GM12878 (cell line): ENCODE data around the gene RARS2. TPM values are rescaled to one million over a fixed set of nuclear protein-coding genes. Genes with fewer than 3 reads are reported as not detected.

Experiments
- ATAC-seq: fragments of 200-7000 bp; cut with Tn5 transposase; 3 replicates; pipeline ENCODE4 v1.9.1; 2020; ENCODE audit warnings: mild to moderate bottlenecking, moderate library complexity
- BruUV-seq: library from RNA; stranded (reverse); fragments of 400-500 nt; replicated peaks from 2 replicates; lab custom pipeline; 2021; lab: Mats Ljungman, UMichigan
- CTCF ChIA-PET: fragments of 300-600 bp; sonication (Branson Sonifier 250); formaldehyde crosslinking; extraction: SDS; loops from one replicate; lab custom pipeline; 2021; ENCODE audit warnings: inconsistent platforms; lab: Yijun Ruan, JAX
- POLR2A ChIA-PET: fragments of 350-600 bp; formaldehyde crosslinking; extraction: SDS; loops from one replicate; lab custom pipeline; 2021; ENCODE audit warnings: inconsistent platforms; lab: Charles Lee
- RAD21 ChIA-PET: fragments of 300-600 bp; sonication (Branson Sonifier 250); formaldehyde crosslinking; loops from one replicate; lab custom pipeline; 2023; ENCODE audit warnings: antibody characterized with exemption; ENCODE audit not compliant: unreplicated experiment; lab: Charles Lee
- SMC1A ChIA-PET: fragments of 300-600 bp; sonication (Branson Sonifier 250); formaldehyde crosslinking; loops from one replicate; lab custom pipeline; 2023; ENCODE audit not compliant: unreplicated experiment, uncharacterized antibody; lab: Charles Lee
- DNase-seq: peaks from one replicate; pipeline ENCODE4 v3.0.0-alpha.2; 2011; ENCODE audit warnings: low read depth, low spot score
- FAIRE-seq: peaks from 3 replicates; lab custom pipeline; 2011; peaks lifted over from hg19 to GRCh38; lab: Jason Lieb, UNC
- H2AFZ ChIP-seq: 2 replicates; pipeline ENCODE4 v1.6.0; 2011; ENCODE audit warnings: low read depth, low read length, control low read depth; ENCODE audit not compliant: control insufficient read depth
- H3K27ac ChIP-seq: 2 replicates; pipeline ENCODE4 v1.5.1; 2011; ENCODE audit warnings: control low read depth; ENCODE audit not compliant: control insufficient read depth, insufficient read depth
- H3K27me3 ChIP-seq, 2 experiments: replicated peaks in 1 of 2; 2 replicates each; pipeline versions ENCODE4 v1.6.0 to v1.6.1; 2011; ENCODE audit warnings: low read length in 1 of 2; ENCODE audit not compliant: control insufficient read depth in 2 of 2, insufficient read depth in 2 of 2
- H3K36me3 ChIP-seq, 2 experiments: 2 replicates each; pipeline ENCODE4 v1.5.1; 2011; ENCODE audit warnings: low read length in 1 of 2; ENCODE audit not compliant: control insufficient read depth in 2 of 2, insufficient read depth in 2 of 2
- H3K4me1 ChIP-seq: 2 replicates; pipeline ENCODE4 v1.6.1; 2011; ENCODE audit warnings: mild to moderate bottlenecking, low read length, moderate library complexity, mixed read lengths; ENCODE audit not compliant: control insufficient read depth, insufficient read depth
- H3K4me2 ChIP-seq: 2 replicates; pipeline ENCODE4 v1.6.0; 2011; ENCODE audit warnings: control low read depth; ENCODE audit not compliant: control insufficient read depth, insufficient read depth
- H3K4me3 ChIP-seq: fragments of 200-600 bp; sonication (generic); 2 replicates; pipeline ENCODE4 v1.5.1; 2016
- H3K79me2 ChIP-seq: 2 replicates; pipeline ENCODE4 v1.6.0; 2011; ENCODE audit warnings: low read length; ENCODE audit not compliant: control insufficient read depth, insufficient read depth
- H3K9ac ChIP-seq: 2 replicates; pipeline ENCODE4 v1.8.0; 2011; ENCODE audit warnings: low read length, control low read depth, mixed read lengths; ENCODE audit not compliant: control insufficient read depth, insufficient read depth
- H3K9me3 ChIP-seq: replicated peaks from 3 replicates; pipeline ENCODE4 v1.5.1; 2011; ENCODE audit warnings: mild to moderate bottlenecking, low read length; ENCODE audit not compliant: control insufficient read depth, insufficient read depth
- H4K20me1 ChIP-seq: 2 replicates; pipeline ENCODE4 v1.6.0; 2011; ENCODE audit not compliant: control insufficient read depth, insufficient read depth
- EP300 ChIP-seq, 2 experiments: fragments of 150-350 bp in 1 of 2; IDR thresholded peaks; 2 replicates each; pipeline ENCODE4 v1.6.1; 2011 to 2012; ENCODE audit warnings: low read depth in 2 of 2, low read length in 2 of 2, borderline replicate concordance in 1 of 2, improper control_type of control experiment in 1 of 2, inconsistent platforms in 1 of 2; ENCODE audit not compliant: control insufficient read depth in 1 of 2
- ETV6 ChIP-seq, 2 experiments: fragments of 450-650 bp in 1 of 2; IDR thresholded peaks in 1 of 2; conservative IDR thresholded peaks in 1 of 2; 2 replicates each; pipeline ENCODE4 v1.6.1; 2014; ENCODE audit warnings: antibody characterized with exemption in 1 of 2, borderline replicate concordance in 1 of 2, low read depth in 1 of 2, mild to moderate bottlenecking in 1 of 2, moderate library complexity in 1 of 2
- IKZF1 ChIP-seq: fragments of 450-650 bp; conservative IDR thresholded peaks from 2 replicates; pipeline ENCODE4 v1.6.1; 2017; ENCODE audit warnings: antibody characterized with exemption, mild to moderate bottlenecking
- JUND ChIP-seq: IDR thresholded peaks from 2 replicates; pipeline ENCODE4 v1.6.1; 2012; ENCODE audit warnings: low read depth, mild to moderate bottlenecking, low read length, improper control_type of control experiment, moderate library complexity
- MEF2A ChIP-seq: IDR thresholded peaks from 2 replicates; pipeline ENCODE4 v1.6.1; 2011; ENCODE audit warnings: low read depth, mild to moderate bottlenecking, low read length, moderate library complexity; ENCODE audit not compliant: insufficient read depth
- NKRF ChIP-seq: fragments of 450-650 bp; conservative IDR thresholded peaks from 2 replicates; pipeline ENCODE4 v1.6.1; 2017; ENCODE audit warnings: mild to moderate bottlenecking, moderate library complexity
- PAX8 ChIP-seq: fragments of 450-650 bp; IDR thresholded peaks from 2 replicates; pipeline ENCODE4 v1.6.1; 2017; ENCODE audit warnings: mild to moderate bottlenecking, moderate library complexity
- POLR2A ChIP-seq: IDR thresholded peaks from 2 replicates; pipeline ENCODE4 v1.6.1; 2011; ENCODE audit warnings: low read depth, mild to moderate bottlenecking, low read length
- PRDM15 ChIP-seq: fragments of 450-650 bp; formaldehyde crosslinking; IDR thresholded peaks from 2 replicates; pipeline ENCODE4 v1.4.0; 2020; ENCODE audit warnings: mild to moderate bottlenecking, moderate library complexity
- RBBP5 ChIP-seq: fragments of 200-600 bp; sonication (generic); conservative IDR thresholded peaks from 2 replicates; pipeline ENCODE4 v1.6.1; 2016
- STAT1 ChIP-seq: fragments of 450-650 bp; conservative IDR thresholded peaks from 2 replicates; pipeline ENCODE4 v1.6.1; 2014; ENCODE audit warnings: antibody characterized with exemption, mild to moderate bottlenecking
- WRNIP1 ChIP-seq: IDR thresholded peaks from 2 replicates; pipeline ENCODE4 v1.6.1; 2011; ENCODE audit warnings: low read depth, low read length, improper control_type of control experiment, borderline replicate concordance
- WGBS: methylation state at CpG from one replicate; pipeline ENCODE4 v1.1.6; 2016; ENCODE audit warnings: low lambda C conversion rate; ENCODE audit not compliant: insufficient replicate concordance, insufficient coverage; ENCODE audit errors: missing lambda C conversion rate; 5-methylcytosine and 5-hydroxymethylcytosine counted together
- in situ Hi-C: fragments of 300-500 bp; cut with MboI; formaldehyde crosslinking; loops from 9 replicates; pipeline ENCODE4 v1.14.3; 2018; ENCODE audit warnings: mixed read lengths
- intact Hi-C: fragments of 100-400 bp; cut with micrococcal nuclease; formaldehyde crosslinking; loops from one replicate; pipeline ENCODE4 v1.14.2; 2022; ENCODE audit not compliant: unreplicated experiment
- polyA plus RNA-seq, 11 experiments: library from polyadenylated mRNA; depleted of rRNA in 4 of 11; unstranded in 6 of 11; stranded (reverse) in 5 of 11; fragments of >200 nt; fragmentation: Nextera tagmentation in 4 of 11; fragmentation: Illumina TruSeq in 1 of 11; extraction: Ambion mirVana in 4 of 11; extraction: Trizol in 1 of 11; gene quantifications; 1 replicate in 1 of 11; 2 replicates in 10 of 11; pipeline versions ENCODE4 v1.2.1 to v1.2.3, GENCODE V29; 2011 to 2016; ENCODE audit warnings: inconsistent platforms in 2 of 11, missing spikeins in 2 of 11, low read depth in 1 of 11
- total RNA-seq, 4 experiments: library from RNA; depleted of rRNA in 3 of 4; stranded (reverse); fragments of >200 nt in 3 of 4; fragmentation: Illumina TruSeq in 1 of 4; extraction: Trizol in 1 of 4; gene quantifications; 2 replicates each; pipeline versions ENCODE4 v1.2.1 to v1.2.3, GENCODE V29; 2013 to 2021
- TF ChIP-seq, protein P1 (sequence below): fragments of 150-350 bp; IDR thresholded peaks from 2 replicates; pipeline ENCODE4 v1.6.1; 2016; ENCODE audit warnings: low read depth, low read length

The RARS2 gene
- total and polyA plus RNA-seq, 10 of the 15 experiments (the other 5 are each of a cell fraction or from before 2014, with no cell fraction given): 18.3 to 54.2 (median 36.8) TPM

DNA sequence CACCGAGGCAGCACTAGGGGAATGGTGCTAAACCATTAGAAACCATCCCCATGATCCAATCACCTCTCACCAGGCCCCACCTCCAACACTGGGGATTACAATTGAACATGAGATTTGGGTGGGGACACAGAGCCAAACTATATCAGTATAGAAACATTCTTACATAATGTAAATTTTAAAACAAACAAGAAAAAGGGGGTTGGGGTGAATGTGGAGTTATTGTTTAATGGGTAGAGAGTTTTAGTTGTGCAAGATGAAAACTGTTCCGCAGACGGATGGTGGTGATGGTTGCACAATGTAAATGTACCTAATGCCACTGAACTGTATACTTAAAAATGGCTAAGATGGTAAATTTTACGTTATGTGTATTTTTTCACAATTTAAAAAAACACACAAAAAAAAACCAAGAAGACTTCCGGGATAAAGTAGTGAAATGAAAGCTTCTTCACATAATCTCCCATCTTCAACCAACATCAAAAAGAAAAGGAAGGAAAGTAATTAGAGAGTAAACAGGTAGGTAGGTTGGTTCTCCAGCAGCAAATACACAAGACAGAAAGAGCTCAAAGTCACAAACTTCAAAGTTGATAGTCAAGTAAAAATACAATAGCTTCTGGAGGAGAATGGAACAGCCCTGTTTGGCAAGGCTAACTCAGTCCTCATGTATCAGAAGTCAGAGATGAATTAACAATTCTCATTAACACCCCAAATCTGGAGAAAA, 16.3 kb downstream of the RARS2 start:
- Histone ChIP-seq H3K9me3 (peaks cover 9% of the 10 kb centered on the region), H3K4me3 (no peak overlapping the region), H3K4me2 (peak overlapping the region; percentile 13; the same call in 1 of the 2 replicates), H2AFZ (no peak overlapping the region), H3K79me2 (peaks cover 39% of the 10 kb centered on the region), H3K9ac (no peak overlapping the region), H4K20me1 (no peaks in the 10 kb centered on the region), H3K36me3 (no peaks in the 10 kb centered on the region; a peak in 1 of 4 replicates), H3K27me3 (no peaks in the 10 kb centered on the region), H3K27ac (peak overlapping the region; percentile 39; the same call in 1 of the 2 replicates), H3K4me1 (peaks cover 20% of the 10 kb centered on the region)
- in situ Hi-C loops (no loop called here), intact Hi-C loops (no loop called here)
- no TSS peak for BruUV-seq
- WGBS: 86% methylated on average over 5 of the region's 5 CpGs
- ChIA-PET SMC1A (interaction anchor here (0.6 to 1.6 kb wide), 7 partner anchors 11 to 1266 kb away, joined by 3 to 4 read pairs (median 3); no protein-coding TSS in a partner anchor), RAD21 (interaction anchor here (1.1 kb wide), 1 partner anchor 258 kb away, joined by 3 read pairs; no protein-coding TSS in a partner anchor), CTCF (interaction anchor here (1.3 kb wide), 1 partner anchor 27 kb away, joined by 3 read pairs; no protein-coding TSS in a partner anchor), POLR2A (no interaction called here)
- FAIRE-seq (no peak), DNase-seq (no peak), ATAC-seq (no peak)
- TF ChIP-seq NKRF (no peak), EP300 (IDR thresholded peaks at IDR 0.05; ENCODE audit: borderline replicate concordance in 1 of 2, control insufficient read depth in 1 of 2, low read depth in 2 of 2, low read length in 2 of 2) (no peak), MEF2A (no peak), ETV6 (conservative IDR thresholded peaks at IDR 0.05 in 1 of 2, IDR thresholded peaks at IDR 0.05 in 1 of 2; ENCODE audit: borderline replicate concordance in 1 of 2, low read depth in 1 of 2) (no peak), STAT1 (no peak), IKZF1 (no peak), JUND (no peak), RBBP5 (no peak), PRDM15 (CRISPR knock-in tag) (no peak), POLR2A (no peak), WRNIP1 (no peak), PAX8 (no peak)
- TF ChIP-seq, protein P1, sequence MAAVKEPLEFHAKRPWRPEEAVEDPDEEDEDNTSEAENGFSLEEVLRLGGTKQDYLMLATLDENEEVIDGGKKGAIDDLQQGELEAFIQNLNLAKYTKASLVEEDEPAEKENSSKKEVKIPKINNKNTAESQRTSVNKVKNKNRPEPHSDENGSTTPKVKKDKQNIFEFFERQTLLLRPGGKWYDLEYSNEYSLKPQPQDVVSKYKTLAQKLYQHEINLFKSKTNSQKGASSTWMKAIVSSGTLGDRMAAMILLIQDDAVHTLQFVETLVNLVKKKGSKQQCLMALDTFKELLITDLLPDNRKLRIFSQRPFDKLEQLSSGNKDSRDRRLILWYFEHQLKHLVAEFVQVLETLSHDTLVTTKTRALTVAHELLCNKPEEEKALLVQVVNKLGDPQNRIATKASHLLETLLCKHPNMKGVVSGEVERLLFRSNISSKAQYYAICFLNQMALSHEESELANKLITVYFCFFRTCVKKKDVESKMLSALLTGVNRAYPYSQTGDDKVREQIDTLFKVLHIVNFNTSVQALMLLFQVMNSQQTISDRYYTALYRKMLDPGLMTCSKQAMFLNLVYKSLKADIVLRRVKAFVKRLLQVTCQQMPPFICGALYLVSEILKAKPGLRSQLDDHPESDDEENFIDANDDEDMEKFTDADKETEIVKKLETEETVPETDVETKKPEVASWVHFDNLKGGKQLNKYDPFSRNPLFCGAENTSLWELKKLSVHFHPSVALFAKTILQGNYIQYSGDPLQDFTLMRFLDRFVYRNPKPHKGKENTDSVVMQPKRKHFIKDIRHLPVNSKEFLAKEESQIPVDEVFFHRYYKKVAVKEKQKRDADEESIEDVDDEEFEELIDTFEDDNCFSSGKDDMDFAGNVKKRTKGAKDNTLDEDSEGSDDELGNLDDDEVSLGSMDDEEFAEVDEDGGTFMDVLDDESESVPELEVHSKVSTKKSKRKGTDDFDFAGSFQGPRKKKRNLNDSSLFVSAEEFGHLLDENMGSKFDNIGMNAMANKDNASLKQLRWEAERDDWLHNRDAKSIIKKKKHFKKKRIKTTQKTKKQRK: no peak
